Endothelial cell of umbilical vein (primary cell): ENCODE measurements around the gene CCSER1. TPM values are rescaled to one million over a fixed set of nuclear protein-coding genes. Genes with fewer than 3 reads are reported as not detected.

ENCODE experiments used
- BruUV-seq: library from RNA; stranded (reverse); fragments of 400-500 nt; replicated peaks from 2 replicates; lab custom pipeline; 2021; lab: Mats Ljungman, UMichigan
- CTCF ChIA-PET: fragments of 300-600, 350-600 bp; sonication (Branson Sonifier 250); formaldehyde crosslinking; loops from one replicate; lab custom pipeline; 2021; ENCODE audit warnings: antibody characterized with exemption, inconsistent platforms; lab: Charles Lee
- POLR2A ChIA-PET: fragments of 300-600, 350-600 bp; sonication (Branson Sonifier 250); formaldehyde crosslinking; loops from one replicate; lab custom pipeline; 2021; ENCODE audit warnings: antibody characterized with exemption, inconsistent platforms; lab: Charles Lee
- DNase-seq: peaks from one replicate; pipeline ENCODE4 v3.0.0-alpha.2; 2011; ENCODE audit warnings: low read depth, low spot score
- FAIRE-seq: peaks from 2 replicates; lab custom pipeline; 2011; peaks lifted over from hg19 to GRCh38; lab: Jason Lieb, UNC
- H2AFZ ChIP-seq: 2 replicates; pipeline ENCODE4 v1.6.0; 2012; ENCODE audit warnings: low read depth, low read length, control low read depth, inconsistent platforms
- H3K27ac ChIP-seq: 2 replicates; pipeline ENCODE4 v1.5.1; 2011; ENCODE audit warnings: low read depth, mild to moderate bottlenecking, control low read depth, low read length, moderate library complexity; ENCODE audit not compliant: insufficient read depth
- H3K27me3 ChIP-seq, 2 experiments: 2 replicates each; pipeline versions ENCODE4 v1.6.0 to v1.6.1; 2011; ENCODE audit warnings: low read length in 2 of 2, mixed read lengths in 1 of 2; ENCODE audit not compliant: control insufficient read depth in 2 of 2, insufficient read depth in 2 of 2
- H3K36me3 ChIP-seq, 2 experiments: 2 replicates in 1 of 2; 3 replicates in 1 of 2; pipeline ENCODE4 v1.5.1; 2011; ENCODE audit warnings: low read length in 2 of 2, mild to moderate bottlenecking in 1 of 2, moderate library complexity in 1 of 2; ENCODE audit not compliant: control insufficient read depth in 2 of 2, insufficient read depth in 2 of 2; ENCODE audit errors: extremely low read depth in 1 of 2
- H3K4me1 ChIP-seq: 3 replicates; pipeline ENCODE4 v1.5.1; 2011; ENCODE audit warnings: mild to moderate bottlenecking, low read length; ENCODE audit not compliant: control insufficient read depth, insufficient read depth; ENCODE audit errors: extremely low read depth
- H3K4me2 ChIP-seq: 2 replicates; pipeline ENCODE4 v1.6.1; 2011; ENCODE audit warnings: low read length, control low read depth, mixed read lengths; ENCODE audit not compliant: insufficient read depth
- H3K4me3 ChIP-seq, 3 experiments: fragments of 200-600 bp in 1 of 3; sonication (generic), shearing (Covaris generic) in 1 of 3; replicated peaks in 1 of 3; 2 replicates each; pipeline ENCODE4 v1.5.1; 2011 to 2016; ENCODE audit warnings: control low read depth in 3 of 3, low read length in 3 of 3, mild to moderate bottlenecking in 2 of 3, inconsistent platforms in 1 of 3, low read depth in 1 of 3, moderate library complexity in 1 of 3; ENCODE audit not compliant: insufficient read depth in 1 of 3
- H3K79me2 ChIP-seq: 2 replicates; pipeline ENCODE4 v1.6.0; 2012; ENCODE audit warnings: low read length, inconsistent platforms; ENCODE audit not compliant: control insufficient read depth, insufficient read depth
- H3K9ac ChIP-seq: replicated peaks from 2 replicates; pipeline ENCODE3; 2011; ENCODE audit warnings: low read length, control low read depth; ENCODE audit not compliant: insufficient read depth; ENCODE audit errors: extremely low read depth
- H3K9me1 ChIP-seq: replicated peaks from 3 replicates; pipeline ENCODE4 v1.6.0; 2011; ENCODE audit warnings: mild to moderate bottlenecking, low read length; ENCODE audit not compliant: control insufficient read depth, insufficient read depth; ENCODE audit errors: extremely low read depth
- H3K9me3 ChIP-seq: replicated peaks from 2 replicates; pipeline ENCODE4 v1.5.1; 2012; ENCODE audit warnings: low read length, inconsistent platforms; ENCODE audit not compliant: control insufficient read depth, insufficient read depth
- H4K20me1 ChIP-seq: replicated peaks from 2 replicates; pipeline ENCODE3; 2011; ENCODE audit warnings: mild to moderate bottlenecking, low read length; ENCODE audit not compliant: control insufficient read depth, insufficient read depth; ENCODE audit errors: extremely low read depth
- CTCF ChIP-seq, 2 donors: IDR thresholded peaks; 1 replicate in 1 of 2; 2 replicates in 1 of 2; pipeline ENCODE4 v1.5.1; 2011; ENCODE audit warnings: low read length in 2 of 2, mild to moderate bottlenecking in 2 of 2, moderate library complexity in 2 of 2, control low read depth in 1 of 2, inconsistent platforms in 1 of 2, low read depth in 1 of 2; ENCODE audit not compliant: insufficient read depth in 1 of 2; ENCODE audit errors: extremely low read depth in 1 of 2
- EZH2 ChIP-seq: IDR thresholded peaks from 2 replicates; pipeline ENCODE4 v1.6.1; 2012; ENCODE audit warnings: borderline replicate concordance, low read depth, mild to moderate bottlenecking, moderate library complexity, low read length, inconsistent platforms; ENCODE audit not compliant: severe bottlenecking
- FOS ChIP-seq: IDR thresholded peaks from 2 replicates; pipeline ENCODE4 v1.6.1; 2011; ENCODE audit warnings: mild to moderate bottlenecking, low read length, moderate library complexity, borderline replicate concordance; ENCODE audit not compliant: insufficient read depth
- GATA2 ChIP-seq: IDR thresholded peaks from 2 replicates; pipeline ENCODE4 v1.7.0; 2011; ENCODE audit warnings: low read depth, mild to moderate bottlenecking, moderate library complexity, mixed read lengths, low read length; ENCODE audit not compliant: insufficient read length, insufficient read depth
- JUN ChIP-seq: IDR thresholded peaks from 2 replicates; pipeline ENCODE4 v1.6.1; 2011; ENCODE audit warnings: borderline replicate concordance, low read depth; ENCODE audit not compliant: insufficient read length, insufficient read depth
- MAX ChIP-seq: IDR thresholded peaks from 2 replicates; pipeline ENCODE4 v1.6.1; 2011; ENCODE audit not compliant: insufficient read depth, insufficient read length
- POLR2A ChIP-seq: IDR thresholded peaks from 2 replicates; pipeline ENCODE4 v1.6.1; 2012; ENCODE audit warnings: low read depth, mild to moderate bottlenecking, control low read depth, low read length
- POLR2AphosphoS5 ChIP-seq: IDR thresholded peaks from 2 replicates; pipeline ENCODE4 v1.6.1; 2012; ENCODE audit warnings: low read depth, mild to moderate bottlenecking, control low read depth, low read length, moderate library complexity; ENCODE audit not compliant: insufficient read depth
- dilution Hi-C: fragments of 300-500 bp; cut with MboI; formaldehyde crosslinking; loops from one replicate; pipeline ENCODE4 v1.15.0; 2019; ENCODE audit warnings: low sequenced_read_pairs; ENCODE audit not compliant: extremely low pct_ligation_motif_present
- intact Hi-C: fragments of 100-400 bp; cut with micrococcal nuclease; formaldehyde crosslinking; loops from one replicate; pipeline ENCODE4 v1.10.0; 2022
- polyA plus RNA-seq, 4 experiments: library from polyadenylated mRNA; depleted of rRNA in 3 of 4; stranded (reverse) in 3 of 4; unstranded in 1 of 4; fragments of >200 nt; gene quantifications; 2 replicates each; pipeline versions ENCODE4 v1.2.1 to v1.2.3, GENCODE V29; 2011 to 2012; ENCODE audit warnings: missing spikeins in 1 of 4
- total RNA-seq: library from RNA; stranded (reverse); gene quantifications from 2 replicates; pipeline ENCODE4 v1.2.3, GENCODE V29; 2021

The CCSER1 gene
- total and polyA plus RNA-seq, 2 donors (not counting 3 experiments of a cell fraction or from before 2014, with no cell fraction given) = 0.11 to 1.8 TPM

DNA sequence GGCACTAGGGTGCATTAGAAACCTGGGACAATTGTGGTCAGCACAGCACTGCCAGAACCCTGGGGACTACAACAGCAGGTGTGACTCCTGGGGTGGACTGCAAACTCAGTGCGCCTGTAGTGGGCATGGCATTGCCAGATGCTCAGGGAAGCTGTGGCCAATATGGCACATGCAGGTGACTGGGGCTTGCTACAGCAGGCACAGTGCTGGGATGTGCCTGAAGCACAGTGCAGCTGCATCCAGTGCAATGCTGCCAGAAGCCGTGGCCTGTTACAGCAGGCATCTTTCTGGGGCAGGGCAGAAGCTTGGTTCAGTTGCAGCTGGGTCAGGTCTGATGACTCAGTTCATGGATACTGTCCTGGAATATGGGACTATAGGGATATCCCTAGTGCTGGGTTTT, 445.8 kb downstream of the CCSER1 start:
- no peaks in the 10 kb centered on the region for H3K36me3 ChIP-seq
- dilution Hi-C loops = no loop called here
- H3K4me1 ChIP-seq = no peaks in the 10 kb centered on the region
- no peaks in the 10 kb centered on the region for H3K9me3 ChIP-seq
- H3K79me2 ChIP-seq = no peaks in the 10 kb centered on the region
- H4K20me1 ChIP-seq = no peaks in the 10 kb centered on the region
- CTCF ChIA-PET = no interaction called here
- H3K9ac ChIP-seq = no peak overlapping the region
- H3K27ac ChIP-seq = no peak overlapping the region
- no peak overlapping the region for H3K4me2 ChIP-seq
- BruUV-seq = no TSS peak
- H3K4me3 ChIP-seq = no peak overlapping the region
- no peaks in the 10 kb centered on the region for H3K9me1 ChIP-seq
- DNase-seq (no peak), FAIRE-seq (no peak)
- no peak overlapping the region for H2AFZ ChIP-seq
- intact Hi-C loops = no loop called here
- H3K27me3 ChIP-seq = no peaks in the 10 kb centered on the region
- POLR2A ChIA-PET = no interaction called here
- TF ChIP-seq JUN (no peak), FOS (no peak), EZH2 (no peak), CTCF (IDR thresholded peaks at IDR 0.05; ENCODE audit: extremely low read depth in 1 of 2, insufficient read depth in 1 of 2, low read depth in 1 of 2, low read length in 2 of 2) (no peak), GATA2 (no peak), POLR2AphosphoS5 (no peak), POLR2A (no peak), MAX (no peak)
